Skeletal muscle tissue (tissue), 4 donors: Measurements from ENCODE around the gene UNC119. TPM values are rescaled to one million over a fixed set of nuclear protein-coding genes. Genes with fewer than 3 reads are reported as not detected.

ENCODE experiments used
- H3K27ac ChIP-seq: one replicate; pipeline ENCODE4 v1.7.0; 2013; ENCODE audit warnings: mild to moderate bottlenecking, low read depth, low read length, inconsistent platforms
- H3K27me3 ChIP-seq, 3 donors: one replicate each; pipeline ENCODE4 v1.7.0; 2013; ENCODE audit warnings: low read length in 3 of 3; ENCODE audit not compliant: control insufficient read depth in 3 of 3, insufficient read depth in 3 of 3
- H3K36me3 ChIP-seq, 3 donors: one replicate each; pipeline ENCODE4 v1.7.0; 2013; ENCODE audit warnings: low read length in 3 of 3; ENCODE audit not compliant: control insufficient read depth in 3 of 3, insufficient read depth in 3 of 3
- H3K4me1 ChIP-seq, 3 donors: one replicate each; pipeline ENCODE4 v1.7.0; 2013; ENCODE audit warnings: low read length in 3 of 3, mild to moderate bottlenecking in 3 of 3; ENCODE audit not compliant: control insufficient read depth in 3 of 3, insufficient read depth in 3 of 3
- H3K4me3 ChIP-seq, 3 donors: one replicate each; pipeline ENCODE4 v1.7.0; 2013; ENCODE audit warnings: low read length in 3 of 3
- H3K9ac ChIP-seq, 3 donors: one replicate each; pipeline ENCODE4 v1.7.0; 2013; ENCODE audit warnings: low read length in 3 of 3, mild to moderate bottlenecking in 3 of 3, moderate library complexity in 2 of 3, low read depth in 1 of 3
- H3K9me3 ChIP-seq, 3 donors: one replicate each; pipeline ENCODE4 v1.7.0; 2013; ENCODE audit warnings: low read length in 3 of 3; ENCODE audit not compliant: control insufficient read depth in 3 of 3
- total RNA-seq: library from RNA; depleted of rRNA; stranded (reverse); fragments of >200 nt; gene quantifications from one replicate; pipeline ENCODE4 v1.2.3, GENCODE V29; 2014
- donor health status: Osteomylitis.

The UNC119 gene
- total RNA-seq, 1 donor from 2014 or later = 5.7 TPM

- Histone ChIP-seq H3K4me3 (no peak overlapping the region), H3K27ac (no peak overlapping the region), H3K9ac (no peak overlapping the region), H3K4me1 (no peaks in the 10 kb centered on the region), H3K9me3 (no peaks in the 10 kb centered on the region), H3K36me3 (no peaks in the 10 kb centered on the region), H3K27me3 (peaks cover 41 to 51% (median 41%) of the 10 kb centered on the region in 3 donors)
Observed at GRCh38 chr17:28514561-28515002, 37.8 kb downstream of the UNC119 start.

- H3K4me1 ChIP-seq = no peaks in the 10 kb centered on the region
- no peak overlapping the region for H3K9ac ChIP-seq
- no peak overlapping the region for H3K27ac ChIP-seq
- no peak overlapping the region for H3K4me3 ChIP-seq
- no peaks in the 10 kb centered on the region for H3K36me3 ChIP-seq
- no peaks in the 10 kb centered on the region for H3K9me3 ChIP-seq
- H3K27me3 ChIP-seq = peaks cover 48 to 57% (median 49%) of the 10 kb centered on the region in 3 donors
Observed at GRCh38 chr17:28513476-28513875, 38.9 kb downstream of the UNC119 start.

- H3K4me3 ChIP-seq = no peak overlapping the region
Observed at GRCh38 chr17:28511858-28512461, 40.5 kb downstream of the UNC119 start.

GRCh38 chr17:28509789-28510188, 42.6 kb downstream of the UNC119 start:
- no peak overlapping the region for H3K27ac ChIP-seq
- no peak overlapping the region for H3K9ac ChIP-seq
- H3K4me1 ChIP-seq = no peaks in the 10 kb centered on the region
- no peaks in the 10 kb centered on the region for H3K9me3 ChIP-seq
- no peak overlapping the region for H3K4me3 ChIP-seq
- H3K27me3 ChIP-seq = peaks cover 53 to 73% (median 72%) of the 10 kb centered on the region in 3 donors
- H3K36me3 ChIP-seq = no peaks in the 10 kb centered on the region

More at GRCh38 chr17:28511858-28512461, 40.5 kb downstream of the UNC119 start:
- no peaks in the 10 kb centered on the region for H3K36me3 ChIP-seq
- no peak overlapping the region for H3K9ac ChIP-seq
- H3K27me3 ChIP-seq = peaks cover 53 to 67% (median 60%) of the 10 kb centered on the region in 3 donors
- H3K27ac ChIP-seq = no peak overlapping the region
- H3K4me1 ChIP-seq = no peaks in the 10 kb centered on the region
- H3K9me3 ChIP-seq = no peaks in the 10 kb centered on the region

- Histone ChIP-seq H3K36me3 (no peaks in the 10 kb centered on the region), H3K27ac (no peak overlapping the region), H3K9ac (no peak overlapping the region), H3K4me3 (no peak overlapping the region), H3K4me1 (no peaks in the 10 kb centered on the region), H3K9me3 (no peaks in the 10 kb centered on the region), H3K27me3 (peaks cover 45 to 65% (median 61%) of the 10 kb centered on the region in 3 donors)
Observed at GRCh38 chr17:28508211-28508724, 44.2 kb downstream of the UNC119 start.

- Histone ChIP-seq H3K4me1 (no peaks in the 10 kb centered on the region), H3K27ac (no peak overlapping the region), H3K9ac (no peak overlapping the region), H3K27me3 (peaks cover 41 to 64% (median 58%) of the 10 kb centered on the region in 3 donors), H3K9me3 (no peaks in the 10 kb centered on the region), H3K36me3 (no peaks in the 10 kb centered on the region), H3K4me3 (no peak overlapping the region)
Observed at GRCh38 chr17:28507567-28508203, 44.7 kb downstream of the UNC119 start.

GRCh38 chr17:28506763-28507487, 45.5 kb downstream of the UNC119 start:
- peaks cover 33 to 57% (median 50%) of the 10 kb centered on the region in 3 donors for H3K27me3 ChIP-seq

GRCh38 chr17:28505986-28506665, 46.3 kb downstream of the UNC119 start, which contains the start of gene FOXN1:
Gene FOXN1, plus strand, starts transcription at chr17:28506348. Its CDS starts 17,622 bp downstream, at chr17:28523970.
- Histone ChIP-seq H3K27me3 (peaks cover 26 to 50% (median 45%) of the 10 kb centered on the region in 3 donors), H3K9me3 (no peaks in the 10 kb centered on the region), H3K36me3 (no peaks in the 10 kb centered on the region), H3K9ac (no peak within 1 kb of the TSS), H3K27ac (no peak within 1 kb of the TSS), H3K4me3 (no peak within 1 kb of the TSS), H3K4me1 (peaks cover 0 to 1% (median 0%) of the 10 kb centered on the region in 3 donors)

More at GRCh38 chr17:28506763-28507487, 45.5 kb downstream of the UNC119 start:
- Histone ChIP-seq H3K27ac (no peak overlapping the region), H3K9me3 (no peaks in the 10 kb centered on the region), H3K4me3 (no peak overlapping the region), H3K4me1 (no peaks in the 10 kb centered on the region), H3K36me3 (no peaks in the 10 kb centered on the region), H3K9ac (no peak overlapping the region)

- H3K36me3 ChIP-seq = no peaks in the 10 kb centered on the region
- peaks cover 3 to 7% (median 7%) of the 10 kb centered on the region in 3 donors for H3K4me1 ChIP-seq
- no peak overlapping the region for H3K27ac ChIP-seq
- H3K27me3 ChIP-seq = peaks cover 4 to 25% (median 23%) of the 10 kb centered on the region in 3 donors
- no peaks in the 10 kb centered on the region for H3K9me3 ChIP-seq
- no peak overlapping the region for H3K9ac ChIP-seq
- no peak overlapping the region for H3K4me3 ChIP-seq
Observed at GRCh38 chr17:28503420-28503819, 49.0 kb downstream of the UNC119 start.
